NOMO-1 treated with dmso at 0.1 percent for 144 hours (cell line): Measurements from ENCODE around the gene RHOU.
"Not testable (repeated sequence)": the region's sequence is repeated elsewhere in the genome, so short reads cannot be mapped to it uniquely, and the experiment has no call there.

Source experiments
- DNase-seq: peaks from one replicate; lab custom pipeline; 2025; ENCODE audit not compliant: unreplicated experiment; lab: John Stamatoyannopoulos, UW

Gene RHOU

DNA sequence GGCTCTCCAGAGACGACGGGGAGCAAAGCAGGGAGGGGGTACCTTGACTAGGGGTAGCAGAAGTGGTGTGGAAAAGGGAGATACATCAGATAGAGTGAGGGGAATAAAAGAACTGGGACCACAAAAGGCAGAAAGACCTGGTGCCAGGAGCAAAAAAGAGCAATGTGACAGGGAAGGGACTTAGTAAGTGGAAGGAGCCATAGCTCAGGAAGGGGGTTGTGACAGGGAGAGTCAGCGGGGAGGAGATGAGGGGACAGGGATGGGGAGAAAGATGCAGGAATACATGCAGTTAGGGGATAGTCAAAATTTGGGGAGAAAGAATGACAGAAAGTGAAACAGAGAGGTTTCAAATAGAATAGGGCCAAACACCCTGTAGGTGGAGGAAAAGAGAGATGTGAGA lies 20.5 kb downstream of the RHOU start:
- no peak for DNase-seq

DNA sequence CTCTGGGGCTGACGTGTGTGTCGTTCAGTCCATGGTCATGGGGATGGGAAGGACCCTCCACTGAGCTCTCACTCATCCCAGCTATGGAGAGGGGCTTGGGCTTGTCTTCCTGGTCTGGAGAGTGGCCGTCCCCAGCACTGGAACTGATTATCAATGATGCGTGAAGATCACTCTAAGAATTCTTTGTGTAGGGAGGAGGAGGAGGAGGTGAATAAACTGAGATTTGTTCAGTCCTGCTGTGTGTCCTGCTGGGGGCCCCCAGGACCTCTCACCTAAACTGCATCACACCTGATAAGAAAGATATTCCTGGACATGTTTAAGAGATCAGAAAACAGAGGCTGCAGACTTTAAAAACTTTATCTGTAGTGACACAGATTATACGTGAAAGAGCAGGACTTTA lies 21.2 kb downstream of the RHOU start:
- no peak for DNase-seq

DNA sequence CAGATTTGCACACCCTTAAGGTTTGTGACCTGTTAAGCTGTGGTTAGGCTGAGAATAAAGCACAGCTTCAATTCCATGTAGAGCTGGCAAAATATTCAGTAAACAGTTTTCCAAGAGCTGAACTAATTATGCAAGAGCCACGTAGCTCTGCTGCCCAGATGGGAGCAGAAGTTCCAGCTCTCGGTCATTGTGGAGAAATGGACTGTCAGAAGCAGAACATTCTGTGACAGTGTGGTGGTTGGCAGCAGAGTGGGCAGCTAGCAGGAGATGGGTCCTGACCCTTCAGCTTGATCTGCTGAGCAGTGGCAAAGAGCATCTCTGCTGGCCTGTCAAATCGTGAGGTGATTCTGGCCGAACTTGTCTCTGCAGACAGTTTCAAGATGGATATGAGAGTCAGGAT lies 23.2 kb downstream of the RHOU start:
- DNase-seq: no peak

DNA sequence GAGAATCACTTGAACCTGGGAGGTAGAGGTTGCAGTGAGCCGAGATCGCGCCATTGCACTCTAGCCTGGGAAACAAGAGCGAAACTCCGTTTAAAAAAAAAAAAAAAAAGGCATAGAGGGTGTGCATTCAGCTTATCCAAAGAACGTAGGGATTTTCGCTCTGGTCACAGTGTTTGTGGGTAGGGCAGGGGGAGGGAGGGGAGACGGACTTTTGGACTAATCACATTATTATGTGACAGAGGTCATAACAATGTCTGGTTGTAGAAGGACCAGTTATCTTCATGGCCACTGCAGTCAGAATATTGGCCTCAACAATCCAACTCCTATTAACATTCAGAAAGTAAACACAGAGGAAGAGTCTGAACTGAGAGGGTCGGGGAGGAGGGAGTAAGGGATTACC lies 25.7 kb downstream of the RHOU start:
- DNase-seq: no peak

DNA sequence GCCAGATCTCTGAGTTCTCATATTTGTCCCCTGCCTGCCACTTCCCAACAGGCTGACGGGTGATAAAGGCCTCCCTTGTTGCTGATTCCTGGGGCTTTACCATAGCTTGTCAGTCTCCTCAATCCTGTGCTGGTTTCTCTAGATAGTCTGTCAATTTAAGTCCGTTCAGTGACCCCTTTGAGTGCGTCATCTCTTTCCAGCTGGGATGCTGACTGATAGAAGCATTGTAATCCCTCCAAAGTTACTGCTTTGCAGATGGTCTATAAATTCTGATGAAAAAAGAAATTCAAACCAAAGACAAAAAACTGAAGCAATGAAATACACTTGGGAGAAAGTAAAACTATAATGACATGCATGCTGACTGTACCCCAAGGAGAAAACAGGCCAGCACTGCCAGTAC lies 28.3 kb downstream of the RHOU start:
- no peak for DNase-seq

DNA sequence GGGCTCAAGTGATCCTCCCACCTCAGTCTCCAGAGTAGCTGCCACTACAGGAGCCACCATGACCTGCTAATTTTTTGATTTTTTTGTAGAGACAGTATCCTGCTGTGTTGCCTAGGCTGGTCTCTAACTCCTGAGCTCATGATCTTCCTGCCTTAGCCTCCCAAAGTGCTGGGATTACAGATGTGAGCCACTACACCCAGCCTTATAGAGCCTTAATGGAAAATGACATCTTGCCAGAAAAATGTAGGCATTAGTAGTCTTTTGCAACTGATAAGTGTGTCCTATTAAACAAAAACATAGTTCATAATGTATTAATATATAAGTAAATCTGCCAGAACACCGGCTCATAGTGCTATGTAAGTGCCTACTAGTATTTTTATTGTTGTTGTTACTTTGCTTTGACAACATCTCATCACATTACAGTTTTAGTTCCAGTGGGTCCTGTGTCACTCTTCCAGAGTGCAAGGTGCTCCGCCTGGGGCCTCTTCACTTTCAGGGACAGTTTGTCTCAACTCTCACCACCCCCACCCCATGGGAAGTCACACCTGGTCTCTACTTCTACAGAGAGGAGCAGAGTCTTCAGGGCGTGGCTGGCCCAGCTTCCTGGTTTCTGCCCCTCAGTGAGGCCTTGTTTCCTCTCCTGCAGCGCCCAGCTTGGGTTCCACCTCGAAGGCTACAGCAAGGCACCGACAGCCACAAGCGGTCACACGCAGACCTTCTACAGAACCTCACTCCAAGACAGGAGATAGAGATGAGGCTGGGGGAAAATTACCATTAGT lies 30.1 kb downstream of the RHOU start:
- DNase-seq: no peak

DNA sequence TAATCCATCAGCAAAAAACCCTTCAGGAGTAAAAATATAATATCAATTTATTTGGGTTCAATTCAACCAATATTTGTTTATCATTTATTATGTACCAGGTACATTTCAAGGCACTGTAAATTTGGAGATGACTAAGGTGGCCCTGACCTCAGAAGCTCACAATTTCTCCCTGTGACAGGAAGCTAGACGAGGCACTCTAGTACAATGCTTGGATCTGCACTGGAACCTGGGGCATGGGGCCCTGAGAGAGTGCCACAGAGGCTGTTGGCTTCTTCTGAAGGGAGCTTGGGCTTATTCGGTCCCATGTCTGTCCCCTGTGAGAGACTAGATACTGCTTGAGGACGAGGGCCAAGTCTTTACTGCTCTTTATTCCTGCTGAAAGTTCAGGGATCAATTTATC lies 31.5 kb downstream of the RHOU start:
- no peak for DNase-seq

DNA sequence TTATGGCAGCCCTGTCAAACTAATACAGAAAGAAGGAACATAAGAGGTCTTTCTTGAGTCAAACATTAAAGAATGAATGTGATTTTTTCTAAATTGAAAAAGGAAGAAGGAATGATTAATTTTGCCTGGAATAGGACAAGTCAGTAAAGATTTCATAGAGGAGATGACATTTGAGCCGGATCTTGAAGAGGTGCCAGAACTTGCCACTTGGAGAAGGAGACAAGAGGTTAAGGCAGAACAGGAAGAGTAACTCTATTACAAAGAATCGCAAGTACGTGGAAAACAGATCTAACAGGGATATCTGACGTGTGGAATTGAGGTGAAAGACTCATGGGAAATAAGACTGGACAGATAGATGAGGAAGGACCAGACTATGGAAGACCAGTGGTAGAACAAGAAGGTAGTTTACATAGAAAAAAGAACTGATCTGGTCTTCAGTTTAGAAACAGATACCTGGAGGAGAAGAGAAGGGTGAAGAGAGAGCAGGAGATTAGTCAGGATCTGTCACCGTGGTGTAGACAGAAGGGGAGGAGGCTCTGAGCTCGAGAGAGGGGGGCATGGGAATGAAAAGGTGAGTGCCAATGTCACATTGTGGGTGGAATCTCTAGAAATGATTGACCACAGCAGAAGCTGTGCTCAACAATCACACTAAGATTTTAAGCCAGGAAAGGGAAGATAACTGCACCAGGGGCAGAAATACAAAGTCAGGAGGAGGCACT lies 32.5 kb downstream of the RHOU start:
- no peak for DNase-seq

DNA sequence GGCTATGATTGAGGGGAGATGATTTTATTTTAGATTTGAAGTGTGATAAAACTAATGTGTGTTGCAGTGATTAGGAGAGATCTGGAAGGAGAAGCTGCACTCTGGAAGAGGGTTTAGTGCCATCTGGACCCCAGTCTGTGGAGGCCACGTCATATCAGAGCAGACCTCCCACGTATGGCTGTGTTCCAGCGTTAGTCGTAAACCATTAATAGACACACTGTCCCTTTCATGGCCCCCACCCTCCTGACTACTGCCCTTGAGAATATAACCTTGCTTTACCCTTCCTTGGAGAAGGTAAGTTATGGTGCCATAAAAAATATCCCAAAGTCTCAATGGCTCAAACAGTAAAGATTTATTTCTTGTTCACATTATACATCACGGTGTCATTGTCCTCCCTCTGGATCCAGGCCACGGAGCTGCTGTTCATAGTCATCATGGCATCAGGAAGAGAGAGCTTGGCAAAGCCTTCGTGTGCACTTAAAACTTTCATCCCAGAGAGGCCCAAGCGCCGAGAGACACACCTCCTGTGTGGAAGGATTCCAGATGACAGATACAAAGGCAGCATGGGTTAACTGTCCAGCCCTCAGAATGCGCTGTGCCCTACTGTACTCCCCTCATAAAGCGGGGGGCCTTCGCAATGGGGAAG lies 33.2 kb downstream of the RHOU start:
- no peak for DNase-seq

DNA sequence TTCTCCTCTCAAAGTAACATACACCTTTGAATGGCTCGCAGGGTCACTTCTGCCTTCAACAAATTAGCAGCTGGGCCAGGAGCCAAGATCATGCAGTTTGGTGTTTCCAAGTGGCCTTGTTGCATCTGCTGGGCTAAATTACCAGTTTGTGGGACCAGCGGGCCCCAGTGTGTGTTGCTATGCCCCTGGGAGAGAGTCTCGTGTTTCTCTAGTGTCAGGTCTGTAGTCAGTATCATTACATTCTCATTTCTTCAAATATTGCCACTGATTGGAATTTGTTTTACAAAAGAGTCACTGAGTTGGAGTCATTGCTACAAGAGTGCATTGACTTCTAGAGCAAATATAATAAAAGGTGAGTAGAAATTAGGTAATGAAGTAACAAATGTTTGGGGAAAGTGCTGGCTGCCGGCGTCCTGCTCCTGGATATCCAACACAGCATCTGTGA lies 35.5 kb downstream of the RHOU start:
- no peak for DNase-seq

DNA sequence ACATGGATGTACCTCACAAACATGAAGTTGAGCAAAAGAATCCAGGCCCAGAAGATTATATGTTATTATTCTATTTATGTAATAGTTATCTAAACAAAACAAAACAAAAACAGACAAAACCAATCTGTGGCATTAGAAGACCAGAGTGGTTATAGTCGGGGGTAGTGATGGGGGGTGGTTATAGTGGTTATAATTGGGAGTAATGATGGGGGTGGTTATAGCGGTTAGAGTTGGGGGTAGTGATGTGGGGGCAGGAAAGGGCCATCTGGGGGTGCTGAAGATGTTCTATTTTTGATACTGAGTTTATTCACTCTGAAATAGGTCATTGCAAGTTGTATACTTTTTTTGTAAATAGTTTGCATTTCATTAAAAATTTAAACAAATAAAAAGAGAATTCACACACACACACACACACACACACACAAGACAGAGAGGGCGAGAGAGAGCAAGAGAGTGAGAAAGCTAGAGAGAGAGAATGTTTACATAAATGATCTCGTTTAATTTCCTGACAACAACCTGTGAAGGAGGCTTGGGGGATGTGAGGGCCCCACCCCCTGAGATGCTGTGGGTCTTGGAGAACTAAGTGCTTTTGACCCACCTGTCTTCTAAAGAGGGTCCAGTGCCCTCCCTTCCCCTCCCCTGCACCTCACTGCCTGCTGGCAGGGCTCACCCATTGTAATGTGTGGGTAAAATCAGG lies 37.4 kb downstream of the RHOU start:
- no peak for DNase-seq

DNA sequence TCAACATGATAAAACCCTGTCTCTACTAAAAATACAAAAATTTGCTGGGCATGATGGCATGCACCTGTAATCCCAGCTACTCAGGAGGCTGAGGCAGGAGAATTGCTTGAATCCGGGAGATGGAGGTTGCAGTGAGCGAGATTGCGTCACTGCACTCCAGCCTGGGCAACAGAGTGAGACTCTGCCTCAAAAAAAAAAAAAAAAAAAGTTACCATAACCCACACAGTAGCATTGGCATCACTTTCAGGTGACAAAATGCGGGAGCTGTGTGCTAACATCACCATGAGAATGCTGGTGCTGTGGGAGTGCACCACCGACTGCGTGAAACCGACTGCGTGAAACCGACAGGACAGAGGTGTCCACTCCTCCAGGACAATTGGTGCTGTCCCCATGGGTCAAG lies 40.7 kb downstream of the RHOU start:
- DNase-seq: not testable (repeated sequence)

DNA sequence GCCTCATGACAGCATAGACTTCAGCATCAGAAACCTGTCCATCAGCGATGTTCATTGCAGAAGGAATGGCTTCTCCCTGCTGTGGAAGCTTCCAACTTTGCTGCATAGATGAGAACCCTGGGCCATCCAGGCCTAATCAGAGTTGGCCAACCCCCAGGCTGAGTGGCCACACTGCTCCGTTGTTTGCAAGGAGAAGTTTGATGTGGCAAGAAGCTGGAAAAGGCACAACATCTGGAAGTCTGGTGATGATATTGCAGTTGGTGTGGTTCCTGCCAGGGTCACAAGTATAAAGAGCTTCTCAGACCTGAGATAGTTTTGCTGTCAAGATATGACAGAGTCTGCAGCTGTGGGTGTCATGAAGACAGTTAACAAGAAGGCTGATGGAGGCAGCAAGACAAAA lies 41.2 kb downstream of the RHOU start:
- DNase-seq: no peak

DNA sequence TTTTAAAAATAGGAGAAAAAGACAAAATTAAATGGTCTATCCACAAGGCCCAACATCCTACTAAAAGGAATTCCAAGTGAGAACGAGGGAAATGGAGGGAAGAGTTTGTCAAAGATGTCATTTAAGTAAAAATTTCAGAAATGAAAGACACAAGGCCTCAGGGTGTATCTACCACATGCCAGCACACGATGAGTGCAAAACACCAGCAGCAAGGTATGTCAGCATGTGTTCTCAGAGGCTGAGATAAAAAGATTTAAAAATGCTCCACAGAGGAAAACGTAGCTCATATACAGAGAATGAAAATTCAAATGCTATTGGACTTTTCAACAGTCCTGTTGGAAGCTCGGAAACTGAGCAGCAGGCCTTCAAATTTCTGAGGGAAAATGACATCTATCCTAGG lies 42.0 kb downstream of the RHOU start:
- no peak for DNase-seq

DNA sequence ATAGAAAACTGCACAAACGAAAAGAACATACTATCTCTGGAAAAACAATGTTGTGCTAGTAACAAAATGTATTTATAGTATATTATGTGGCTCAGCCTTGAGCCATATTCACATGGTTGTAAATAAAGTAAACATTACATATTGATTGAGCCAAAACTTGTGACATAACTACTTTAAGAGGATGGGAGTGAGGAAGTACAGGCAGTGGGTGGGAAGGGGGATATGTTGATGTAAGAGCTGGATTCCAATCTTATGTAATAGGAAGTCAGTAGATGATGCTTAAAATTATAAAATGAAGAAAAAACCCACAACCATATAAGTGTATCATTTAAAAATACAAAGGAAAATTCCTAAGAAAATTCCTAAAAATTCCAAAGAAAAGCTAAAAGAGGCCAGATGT lies 42.7 kb downstream of the RHOU start:
- DNase-seq: no peak

DNA sequence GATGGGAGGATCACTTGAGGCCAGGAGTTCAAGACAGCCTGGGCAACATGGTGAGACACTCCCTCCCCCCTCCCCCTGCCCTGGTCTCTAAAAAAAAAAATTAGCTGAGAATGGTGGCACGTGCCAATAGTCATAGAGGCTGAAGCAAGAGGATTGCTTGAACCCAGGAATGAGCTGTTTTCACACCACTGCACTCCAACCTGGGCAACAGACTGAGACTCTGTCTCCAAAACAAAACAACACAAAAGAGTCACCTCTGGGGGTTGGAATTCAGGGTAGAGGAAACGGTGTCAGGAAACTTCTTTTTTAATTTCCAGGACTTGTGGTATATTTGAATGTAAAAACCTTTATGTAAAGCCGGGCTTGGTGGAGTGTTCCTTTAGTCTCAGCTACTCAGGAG lies 43.2 kb downstream of the RHOU start:
- no peak for DNase-seq

DNA sequence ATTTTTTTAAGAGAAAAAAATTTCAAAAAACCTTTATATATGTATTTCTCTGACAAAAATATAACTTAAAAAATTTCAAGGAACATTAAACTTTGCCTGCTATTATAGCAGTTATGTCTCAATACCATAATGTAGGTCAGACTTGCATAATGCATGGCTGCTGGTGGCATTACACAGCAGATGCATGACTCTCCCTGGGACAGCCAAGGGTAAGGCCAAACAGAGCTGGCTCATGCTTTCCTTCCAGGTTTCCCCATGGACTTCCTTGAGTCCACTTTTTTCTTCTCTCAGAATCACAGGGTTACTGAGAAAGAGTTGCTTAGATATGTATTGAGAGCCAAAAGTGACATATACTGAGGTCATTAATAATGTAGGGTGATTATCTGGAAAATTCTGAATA lies 43.7 kb downstream of the RHOU start:
- DNase-seq: peak; percentile 35

DNA sequence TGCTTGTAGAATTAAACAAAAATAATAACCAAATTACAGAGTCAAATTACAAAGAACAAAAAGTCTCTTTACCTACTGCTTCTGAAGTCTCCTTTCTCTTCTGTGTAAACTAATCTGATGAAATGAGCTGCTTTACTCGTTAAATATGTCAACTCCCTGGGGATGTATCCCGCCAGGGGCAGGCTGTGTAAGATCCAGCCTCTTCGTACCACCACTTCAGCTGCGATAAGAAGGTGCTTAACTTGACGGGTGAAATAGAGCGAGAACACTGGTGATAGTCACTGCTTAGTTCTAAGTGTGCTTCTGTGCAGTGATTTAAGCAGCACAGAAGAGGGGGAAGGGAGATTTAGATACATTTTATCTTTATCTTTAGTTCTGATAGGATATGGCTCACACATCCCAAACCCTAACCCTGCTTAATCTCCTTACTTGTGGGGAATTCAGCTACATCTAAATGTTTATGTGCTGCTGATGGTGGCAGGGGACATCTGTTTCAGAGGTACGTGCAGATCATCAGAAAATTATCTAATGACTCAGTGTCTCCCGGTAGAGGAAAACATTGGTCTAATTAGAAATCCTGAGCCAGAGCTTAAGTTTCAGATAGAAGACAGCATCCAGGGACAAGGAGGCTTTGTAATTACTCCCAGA lies 46.0 kb downstream of the RHOU start:
- no peak for DNase-seq

DNA sequence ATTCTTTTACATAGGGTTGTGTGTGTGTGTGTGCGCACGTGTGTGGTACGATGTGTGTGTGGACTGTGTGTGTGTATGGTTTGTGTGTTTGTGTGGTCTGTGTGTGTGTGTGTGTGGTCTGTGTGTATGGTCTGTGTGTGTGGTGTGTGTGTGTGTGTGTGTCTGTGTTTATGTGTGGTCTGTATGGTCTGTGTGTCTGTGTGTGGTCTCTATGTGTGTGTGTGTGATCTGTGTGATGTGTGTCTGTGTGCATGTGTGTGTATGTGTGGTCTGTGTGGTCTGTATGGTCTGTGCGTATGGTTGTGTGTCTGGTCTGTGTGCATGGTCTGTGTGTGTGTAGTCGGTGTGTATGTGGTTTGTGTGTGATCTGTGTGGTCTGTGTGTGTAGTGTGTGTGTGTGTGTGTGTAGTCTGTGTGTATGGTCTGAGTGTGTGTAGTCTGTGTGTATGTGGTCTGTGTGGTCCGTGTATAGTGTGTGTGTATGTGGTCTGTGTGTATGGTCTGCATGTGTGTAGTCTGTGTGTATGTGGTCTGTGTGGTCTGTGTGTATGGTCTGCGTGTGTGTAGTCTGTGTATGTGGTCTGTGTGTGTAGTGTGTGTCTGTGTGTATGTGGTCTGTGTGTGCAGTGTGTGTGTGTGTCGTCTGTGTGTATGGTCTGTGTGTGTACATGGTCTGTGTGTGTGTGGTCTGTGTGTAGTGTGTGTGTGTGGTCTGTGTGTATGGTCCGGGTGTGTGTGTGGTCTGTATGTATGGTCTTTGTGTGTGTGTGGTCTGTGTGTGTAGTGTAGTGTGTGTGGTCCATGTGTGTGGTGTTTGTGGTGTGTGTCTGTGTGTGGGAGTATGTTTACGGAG lies 46.8 kb downstream of the RHOU start:
- no peak for DNase-seq
